Body of pancreas (tissue), 4 donors: ENCODE measurements around the gene BOC.

Source experiments
- POLR2A ChIP-seq, 3 donors: fragments of 450-650 bp; IDR thresholded peaks; one replicate each; pipeline ENCODE4 v1.6.1; 2016; ENCODE audit warnings: antibody characterized with exemption in 3 of 3, mild to moderate bottlenecking in 2 of 3
- TF ChIP-seq, protein P1 (sequence below), 7 experiments: fragments of 450-650 bp in 4 of 7; fragments of 200-600 bp in 3 of 7; sonication (generic) in 3 of 7; IDR thresholded peaks; one replicate each; pipeline ENCODE4 v1.5.1; 2016 to 2019; ENCODE audit warnings: antibody characterized with exemption in 7 of 7

DNA sequence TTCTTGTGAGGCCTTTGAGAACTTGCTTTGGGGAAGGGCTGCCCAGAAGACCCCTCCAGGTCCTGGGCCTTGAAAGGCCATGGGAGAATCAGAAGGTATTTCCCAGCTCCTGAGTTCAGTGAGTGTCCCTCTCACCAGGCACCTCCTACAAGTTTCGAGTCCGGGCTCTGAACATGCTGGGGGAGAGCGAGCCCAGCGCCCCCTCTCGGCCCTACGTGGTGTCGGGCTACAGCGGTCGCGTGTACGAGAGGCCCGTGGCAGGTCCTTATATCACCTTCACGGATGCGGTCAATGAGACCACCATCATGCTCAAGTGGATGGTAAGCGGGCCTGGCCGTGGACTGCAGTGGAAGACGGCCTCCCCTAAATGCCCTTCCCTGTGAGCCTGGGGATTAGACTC is 68.3 kb downstream of the BOC start:
- TF ChIP-seq POLR2A (IDR thresholded peaks at IDR 0.05) = no peak
- TF ChIP-seq, protein P1, sequence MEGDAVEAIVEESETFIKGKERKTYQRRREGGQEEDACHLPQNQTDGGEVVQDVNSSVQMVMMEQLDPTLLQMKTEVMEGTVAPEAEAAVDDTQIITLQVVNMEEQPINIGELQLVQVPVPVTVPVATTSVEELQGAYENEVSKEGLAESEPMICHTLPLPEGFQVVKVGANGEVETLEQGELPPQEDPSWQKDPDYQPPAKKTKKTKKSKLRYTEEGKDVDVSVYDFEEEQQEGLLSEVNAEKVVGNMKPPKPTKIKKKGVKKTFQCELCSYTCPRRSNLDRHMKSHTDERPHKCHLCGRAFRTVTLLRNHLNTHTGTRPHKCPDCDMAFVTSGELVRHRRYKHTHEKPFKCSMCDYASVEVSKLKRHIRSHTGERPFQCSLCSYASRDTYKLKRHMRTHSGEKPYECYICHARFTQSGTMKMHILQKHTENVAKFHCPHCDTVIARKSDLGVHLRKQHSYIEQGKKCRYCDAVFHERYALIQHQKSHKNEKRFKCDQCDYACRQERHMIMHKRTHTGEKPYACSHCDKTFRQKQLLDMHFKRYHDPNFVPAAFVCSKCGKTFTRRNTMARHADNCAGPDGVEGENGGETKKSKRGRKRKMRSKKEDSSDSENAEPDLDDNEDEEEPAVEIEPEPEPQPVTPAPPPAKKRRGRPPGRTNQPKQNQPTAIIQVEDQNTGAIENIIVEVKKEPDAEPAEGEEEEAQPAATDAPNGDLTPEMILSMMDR (IDR thresholded peaks at IDR 0.05) = no peak
